Measurements from ENCODE around the gene EPB41L4A.

Gene EPB41L4A

GRCh38 chr5:112143690-112144089 is 275.4 kb downstream of the EPB41L4A start:
- no peak for DNase-seq

GRCh38 chr5:112142769-112143270 is 276.3 kb downstream of the EPB41L4A start:
- DNase-seq, result no peak

- DNase-seq, result no peak
Measured at GRCh38 chr5:112141582-112141981, 277.5 kb downstream of the EPB41L4A start.

GRCh38 chr5:112138526-112138925 is 280.6 kb downstream of the EPB41L4A start:
- DNase-seq, result no peak

GRCh38 chr5:112136773-112137172 is 282.3 kb downstream of the EPB41L4A start:
- DNase-seq, result no peak

- no peak for DNase-seq
Measured at GRCh38 chr5:112127861-112128260, 291.2 kb downstream of the EPB41L4A start.

- DNase-seq, result no peak
Measured at GRCh38 chr5:112126982-112127381, 292.1 kb downstream of the EPB41L4A start.

GRCh38 chr5:112125903-112126302 is 293.2 kb downstream of the EPB41L4A start:
- no peak for DNase-seq

- DNase-seq, result no peak
Measured at GRCh38 chr5:112124788-112125187, 294.3 kb downstream of the EPB41L4A start.

GRCh38 chr5:112123086-112123485 is 296.0 kb downstream of the EPB41L4A start:
- no peak for DNase-seq

- no peak for DNase-seq
Measured at GRCh38 chr5:112122353-112122752, 296.7 kb downstream of the EPB41L4A start.

- no peak for DNase-seq
Measured at GRCh38 chr5:112121258-112121657, 297.8 kb downstream of the EPB41L4A start.

GRCh38 chr5:112119969-112120368 is 299.1 kb downstream of the EPB41L4A start:
- DNase-seq, result no peak

GRCh38 chr5:112119508-112119907 is 299.6 kb downstream of the EPB41L4A start:
- DNase-seq, result no peak

GRCh38 chr5:112117551-112117950 is 301.5 kb downstream of the EPB41L4A start:
- DNase-seq, result no peak

GRCh38 chr5:112116371-112116770 is 302.7 kb downstream of the EPB41L4A start:
- DNase-seq, result no peak

- no peak for DNase-seq
Measured at GRCh38 chr5:112113565-112113964, 305.5 kb downstream of the EPB41L4A start.
